HG03066 (cell line): ENCODE measurements around the gene GUCA2B.
A peak's percentile ranks its signal among the peaks of the same experiment; 100 is the strongest.

Experiments used
- ATAC-seq: cut with Tn5 transposase; IDR thresholded peaks from one replicate; pipeline ENCODE4 v1.9.1; 2021; ENCODE audit warnings: low read depth; ENCODE audit not compliant: unreplicated experiment

The GUCA2B gene

GRCh38 chr1:42165511-42166210 lies 12.5 kb downstream of the GUCA2B start:
- ATAC-seq = no peak

DNA sequence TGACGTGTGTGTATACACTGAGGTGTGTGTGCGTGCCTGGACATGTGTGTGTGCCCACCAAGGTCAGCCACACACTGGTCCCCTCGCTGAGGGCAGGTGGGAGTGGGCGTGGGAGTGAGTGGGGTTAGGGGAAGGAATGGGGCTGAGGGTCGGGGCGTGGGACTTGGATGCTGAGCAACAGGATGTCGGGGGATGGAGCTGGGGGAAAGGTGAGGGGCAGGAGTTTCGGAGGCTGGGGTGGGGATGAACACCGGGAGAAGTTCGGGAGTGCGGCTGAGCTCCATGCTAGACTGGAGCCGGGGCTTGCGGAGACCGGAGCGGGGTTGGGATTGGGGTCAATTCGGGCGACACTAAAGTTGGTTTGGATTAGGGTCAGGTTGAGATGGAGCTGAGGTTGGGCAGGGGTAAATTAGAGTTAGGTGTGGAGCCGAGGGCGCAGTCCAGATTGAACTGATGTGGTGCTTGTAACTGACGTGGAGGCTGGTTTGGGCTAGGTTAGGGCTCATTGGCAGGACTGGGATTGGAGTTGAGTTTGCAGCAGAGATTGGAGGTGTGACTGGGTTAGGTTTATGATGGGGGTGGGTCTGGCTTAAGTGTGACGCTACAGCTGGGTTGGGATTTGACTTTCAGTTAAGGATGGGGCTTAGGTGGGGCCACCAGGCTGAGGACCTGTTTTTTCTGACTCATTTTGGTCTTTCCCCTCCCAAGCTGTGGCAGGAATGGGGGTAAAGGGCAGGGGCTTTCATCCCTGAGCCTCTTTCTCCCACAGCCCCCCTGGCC lies 14.6 kb downstream of the GUCA2B start:
- ATAC-seq = no peak

DNA sequence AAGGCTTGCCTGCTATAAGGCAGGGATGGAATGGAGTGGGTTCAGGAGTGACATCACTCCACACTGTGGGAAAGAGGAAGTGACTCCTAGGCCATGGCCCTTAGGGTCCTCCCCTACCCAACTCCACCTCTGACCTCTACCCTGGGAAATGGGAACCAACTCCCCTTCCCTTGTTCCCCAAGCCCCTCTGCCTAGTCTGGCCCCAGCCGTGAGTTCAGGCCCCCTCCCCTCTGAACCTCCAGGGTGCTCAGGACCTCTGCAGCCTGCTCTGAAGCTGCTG lies 15.1 kb downstream of the GUCA2B start:
- no peak for ATAC-seq

DNA sequence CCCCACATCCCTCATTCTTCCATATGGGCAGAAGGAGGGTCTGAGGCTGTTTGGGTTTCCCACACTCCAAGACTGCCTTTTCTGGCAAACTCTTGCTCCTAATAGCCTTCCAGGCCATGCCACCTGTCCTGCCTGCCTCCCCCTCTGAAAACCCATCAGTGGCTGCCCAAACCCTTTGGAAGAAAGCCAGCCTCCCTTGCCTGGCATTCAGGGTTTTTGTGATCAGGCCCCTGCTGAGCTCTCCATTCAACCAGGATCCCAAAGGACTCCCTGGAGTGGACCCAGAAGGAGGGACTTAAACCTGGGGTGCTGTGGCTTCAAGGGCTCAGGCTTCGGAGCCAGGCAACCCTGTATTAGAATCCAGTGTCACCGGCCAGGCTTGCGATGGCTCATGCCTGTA lies 15.6 kb downstream of the GUCA2B start:
- ATAC-seq = no peak

DNA sequence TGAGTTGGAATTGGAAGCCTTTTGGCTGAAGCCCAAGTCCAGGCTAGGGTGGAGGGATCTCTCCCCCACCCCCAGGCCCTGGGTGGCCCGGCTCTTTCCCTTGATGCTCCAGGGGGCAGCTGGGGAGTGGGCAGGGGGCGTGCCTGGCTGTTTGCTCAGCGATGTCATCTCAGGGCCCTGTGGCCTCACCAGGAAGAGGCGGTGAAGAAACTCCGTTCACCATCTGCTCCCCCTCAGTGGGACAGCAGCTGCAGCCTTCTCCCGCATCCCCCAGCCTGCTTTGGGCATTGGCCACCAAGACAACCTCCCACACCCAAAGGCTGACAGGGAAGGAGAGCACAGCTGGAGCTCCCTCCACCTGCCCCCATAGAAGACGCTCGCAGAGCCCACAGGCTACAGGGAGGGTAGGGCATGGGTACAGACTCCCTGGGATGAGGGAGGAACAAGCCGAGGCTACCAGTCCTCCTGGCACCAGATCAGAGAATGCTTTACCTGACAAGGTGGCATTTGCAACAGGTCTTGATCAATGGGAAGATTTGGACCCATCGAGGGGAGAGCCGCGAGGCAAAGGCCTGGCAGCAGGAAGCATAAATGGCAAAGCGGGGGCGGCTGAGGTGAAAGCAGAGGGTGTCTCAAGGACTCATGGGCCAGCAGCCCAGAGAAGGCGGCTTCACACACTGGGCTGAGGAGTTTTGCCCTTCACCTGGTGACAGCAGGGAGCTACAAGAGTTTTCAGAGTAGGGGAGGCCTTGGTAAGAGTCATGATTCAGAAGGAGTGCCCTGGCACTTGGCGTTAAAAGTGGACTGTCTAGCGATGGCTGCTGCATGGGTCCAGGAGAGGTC lies 17.8 kb downstream of the GUCA2B start:
- no peak for ATAC-seq

DNA sequence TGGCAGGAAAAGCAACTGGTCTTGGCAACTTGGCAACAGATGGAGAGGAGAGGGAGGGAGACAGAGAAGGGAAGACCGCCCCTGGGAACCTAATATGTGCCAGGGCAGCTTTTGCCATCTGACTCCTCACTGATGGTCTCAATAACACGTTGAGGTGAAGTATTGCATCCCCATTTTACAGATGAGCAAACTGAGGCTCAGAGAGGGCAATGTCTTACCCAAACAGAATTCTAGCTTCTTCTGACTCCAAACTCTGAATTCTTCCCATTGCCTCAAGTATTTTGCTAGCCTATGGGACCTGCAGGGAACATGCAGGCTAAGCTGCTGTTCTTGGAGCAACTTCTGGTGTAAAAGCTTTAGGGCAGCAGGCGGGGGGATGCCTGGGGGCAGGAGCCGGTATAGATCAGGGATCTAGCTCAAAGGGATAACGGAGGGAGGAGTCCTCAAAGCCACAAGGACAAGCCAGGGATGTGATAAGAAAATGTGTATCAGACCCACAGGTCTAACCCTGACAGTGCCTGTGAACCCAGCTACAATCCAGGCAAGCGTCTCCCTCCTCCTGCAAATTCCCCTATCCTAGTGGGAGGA lies 18.6 kb downstream of the GUCA2B start:
- no peak for ATAC-seq

DNA sequence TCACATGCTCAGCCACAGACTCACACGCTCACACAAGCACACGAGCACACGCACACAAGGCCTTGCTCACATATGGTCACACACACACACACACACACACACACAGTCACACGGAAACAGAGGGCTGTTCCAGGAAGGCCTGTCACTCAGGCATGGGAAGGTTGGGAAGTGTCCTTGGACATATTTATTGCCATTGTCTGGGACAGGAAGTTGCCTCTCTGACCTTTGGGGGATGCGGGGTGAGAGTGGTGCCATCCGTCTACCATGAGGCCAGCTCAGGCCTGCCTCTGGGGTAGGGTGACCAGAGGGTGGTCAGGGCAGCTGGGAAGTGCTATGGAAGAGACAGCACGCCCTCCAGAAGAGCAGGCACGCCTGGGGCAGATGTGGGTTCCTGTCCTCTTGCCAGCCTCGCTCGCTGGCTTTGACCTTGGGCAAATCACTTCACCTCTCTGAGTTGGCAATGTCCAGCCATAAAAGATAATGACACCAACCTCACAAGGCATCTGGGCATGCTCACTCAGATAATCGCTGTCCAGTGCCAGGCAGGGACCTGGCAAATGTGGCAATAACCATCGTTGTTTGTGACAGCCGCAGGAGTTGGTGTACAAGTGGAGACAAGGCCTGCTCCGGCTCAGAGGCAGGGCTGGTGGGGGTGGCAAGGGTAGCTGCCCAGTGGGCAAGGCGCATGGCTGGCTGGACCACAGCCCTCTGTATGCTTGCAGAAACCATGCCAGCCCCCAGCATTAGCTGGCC lies 19.3 kb downstream of the GUCA2B start:
- no peak for ATAC-seq

GRCh38 chr1:42173155-42173933 lies 20.1 kb downstream of the GUCA2B start:
- ATAC-seq = peak; percentile 63

DNA sequence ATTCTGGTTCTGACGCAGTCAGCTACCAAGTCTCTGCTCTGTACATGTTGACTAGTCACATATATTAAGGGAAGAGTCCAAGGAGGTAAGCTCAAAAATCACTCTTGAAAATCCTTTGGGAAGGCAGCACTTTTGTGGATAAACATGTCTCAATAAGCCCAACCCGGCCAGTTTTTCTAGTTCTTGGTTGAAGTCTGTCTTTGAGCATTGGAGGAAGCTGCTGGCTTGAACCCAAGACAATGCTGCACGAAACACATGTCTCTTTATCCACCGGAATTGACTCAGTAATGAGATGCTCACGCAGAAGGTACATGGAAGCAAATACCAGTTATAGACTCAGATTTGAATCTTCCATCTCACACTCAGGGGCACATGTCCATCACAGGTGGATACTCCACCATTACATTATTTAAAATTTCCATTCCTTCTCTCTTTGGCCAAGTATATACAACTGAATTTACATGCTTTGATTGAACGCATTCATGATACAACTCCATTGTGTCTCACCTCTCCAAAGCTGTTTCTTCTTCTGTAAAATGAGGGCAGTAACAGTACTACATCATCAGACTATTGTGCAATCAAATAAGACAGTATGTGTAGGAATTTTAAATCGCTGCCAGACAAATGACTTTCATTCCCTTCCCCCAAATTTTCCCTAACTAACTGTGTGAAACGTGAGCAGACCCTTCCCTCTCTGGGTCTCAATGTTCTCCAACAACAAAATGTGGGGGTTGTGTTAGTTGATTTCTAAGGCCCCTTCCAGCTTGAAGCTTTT lies 20.9 kb downstream of the GUCA2B start:
- ATAC-seq = no peak

GRCh38 chr1:42175314-42176054 lies 22.3 kb downstream of the GUCA2B start:
- no peak for ATAC-seq

DNA sequence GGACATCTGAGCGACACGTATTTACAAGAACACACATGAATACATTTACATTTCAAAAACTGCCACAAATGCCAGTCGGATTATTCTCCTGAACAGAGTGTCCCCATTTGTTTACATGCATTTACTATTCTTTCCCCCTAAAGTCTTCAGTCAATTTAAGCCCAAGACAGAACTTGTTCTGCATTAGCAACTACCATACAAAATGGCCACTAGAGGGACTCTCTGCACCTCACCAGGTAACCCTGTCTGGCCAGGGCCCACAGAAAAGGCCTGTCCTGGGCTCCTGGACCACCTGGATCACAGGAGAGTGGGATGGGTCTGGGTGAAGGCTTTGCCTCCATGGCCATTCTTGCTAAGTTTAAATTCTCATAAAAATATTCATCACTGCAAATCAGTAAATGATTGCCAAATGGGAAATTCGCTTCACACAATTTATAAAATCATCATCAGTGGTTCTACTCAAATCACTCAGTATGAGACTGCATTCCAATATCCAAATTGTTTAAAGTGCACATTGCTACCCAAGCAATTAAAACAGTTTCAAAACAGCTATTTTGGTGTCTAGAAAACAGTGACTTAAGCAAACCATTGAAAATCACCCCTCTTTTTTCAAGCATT lies 23.8 kb downstream of the GUCA2B start:
- ATAC-seq = no peak

DNA sequence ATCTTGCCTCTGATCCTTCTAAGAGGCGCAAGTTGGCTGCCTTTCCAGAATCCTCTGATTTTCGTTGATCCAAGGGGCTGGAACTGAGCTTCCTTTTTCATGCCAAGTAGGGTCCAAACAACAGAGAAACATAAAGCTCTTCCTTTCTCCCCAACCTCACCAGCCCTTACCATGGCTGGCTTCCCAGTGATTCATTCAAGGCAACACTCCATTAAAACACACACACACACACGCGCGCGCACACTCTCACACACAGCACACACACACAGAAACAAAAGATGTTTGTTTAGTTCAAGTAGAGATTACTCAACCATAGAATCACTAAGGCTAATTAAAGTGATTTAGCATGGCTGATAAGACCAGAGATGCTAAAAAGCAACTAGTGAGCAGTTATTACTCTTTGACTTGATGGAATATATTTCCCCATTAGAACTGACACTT lies 24.4 kb downstream of the GUCA2B start:
- no peak for ATAC-seq

GRCh38 chr1:42178249-42178648 lies 25.0 kb downstream of the GUCA2B start:
- ATAC-seq = no peak

GRCh38 chr1:42179275-42179674 lies 26.1 kb downstream of the GUCA2B start:
- no peak for ATAC-seq

DNA sequence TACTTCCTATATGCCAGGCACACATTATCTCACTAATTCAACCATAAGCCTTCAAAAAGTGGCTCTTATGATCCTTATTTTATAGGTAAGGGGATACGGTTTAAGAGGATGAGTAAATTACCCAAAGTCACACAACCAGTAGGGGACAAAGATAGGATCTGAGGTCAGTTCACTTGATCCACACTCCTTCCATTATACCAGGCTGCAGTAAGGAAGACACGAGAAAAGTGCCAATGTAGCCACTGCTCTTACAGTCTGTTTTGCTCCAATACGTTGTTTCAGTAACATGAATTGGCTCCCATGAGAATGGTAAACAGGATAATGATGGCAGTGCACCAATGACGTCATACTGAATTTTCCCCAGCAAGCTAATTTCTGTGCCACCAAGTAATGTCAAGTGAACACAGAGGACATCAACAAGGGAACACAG lies 26.7 kb downstream of the GUCA2B start:
- ATAC-seq = no peak

DNA sequence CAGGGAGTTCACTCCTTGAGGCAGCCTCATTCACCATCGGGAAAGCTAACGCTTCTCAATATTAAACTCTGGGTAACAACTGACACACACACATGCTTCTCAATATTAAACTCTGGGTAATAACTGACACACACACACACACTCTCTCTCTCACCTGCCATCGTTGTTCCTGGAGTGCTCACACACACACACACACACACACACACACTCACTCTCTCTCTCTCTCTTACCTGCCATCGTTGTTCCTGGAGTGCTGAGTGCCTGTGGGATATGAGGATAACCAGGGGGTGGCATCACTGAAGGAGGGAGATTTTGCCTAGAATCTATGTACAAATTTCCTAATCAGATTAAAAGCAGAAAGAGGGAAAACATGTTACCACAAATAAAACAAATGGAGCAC lies 28.5 kb downstream of the GUCA2B start:
- ATAC-seq = no peak

DNA sequence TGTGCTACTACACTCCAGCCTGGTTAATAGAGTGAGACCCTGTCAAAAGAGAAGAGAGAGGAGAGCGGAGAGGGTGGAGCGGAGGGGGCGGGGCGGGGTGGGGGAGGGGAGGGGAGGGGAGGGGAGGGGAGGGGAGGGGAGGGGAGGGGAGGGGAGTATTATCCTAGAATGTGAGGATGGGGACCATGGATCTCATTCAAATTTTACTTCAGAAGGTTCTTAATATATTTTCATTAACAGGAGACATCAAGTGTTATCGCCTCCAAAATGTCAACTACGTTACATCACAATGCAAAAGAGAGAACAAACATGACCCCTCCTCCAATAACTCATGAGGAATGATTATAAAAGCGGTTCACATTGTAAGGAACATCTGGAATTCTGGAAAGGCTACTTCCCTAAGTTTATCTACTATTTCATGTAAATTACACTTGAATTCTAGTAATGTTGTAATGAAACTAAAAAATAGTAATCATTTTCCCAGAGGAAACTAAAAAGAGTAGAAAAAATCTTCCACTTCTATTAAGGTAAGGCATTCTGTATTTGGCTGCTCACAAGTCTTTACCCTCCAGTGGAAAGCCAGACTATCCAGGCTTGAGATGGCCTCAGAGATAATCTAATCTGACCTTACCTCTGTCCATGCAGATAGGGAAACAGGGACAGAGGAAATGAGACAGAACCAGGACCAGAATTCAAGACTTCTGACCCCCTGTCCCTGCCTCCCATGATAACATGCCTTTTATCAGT lies 30.2 kb downstream of the GUCA2B start:
- ATAC-seq = no peak
